Measurements from ENCODE around the gene SH3TC1.

SH3TC1 gene

GRCh38 chr4:8244001-8244757 lies 45.1 kb downstream of the SH3TC1 start:
- no peak for DNase-seq (ENCODE audit: low read depth)

DNA sequence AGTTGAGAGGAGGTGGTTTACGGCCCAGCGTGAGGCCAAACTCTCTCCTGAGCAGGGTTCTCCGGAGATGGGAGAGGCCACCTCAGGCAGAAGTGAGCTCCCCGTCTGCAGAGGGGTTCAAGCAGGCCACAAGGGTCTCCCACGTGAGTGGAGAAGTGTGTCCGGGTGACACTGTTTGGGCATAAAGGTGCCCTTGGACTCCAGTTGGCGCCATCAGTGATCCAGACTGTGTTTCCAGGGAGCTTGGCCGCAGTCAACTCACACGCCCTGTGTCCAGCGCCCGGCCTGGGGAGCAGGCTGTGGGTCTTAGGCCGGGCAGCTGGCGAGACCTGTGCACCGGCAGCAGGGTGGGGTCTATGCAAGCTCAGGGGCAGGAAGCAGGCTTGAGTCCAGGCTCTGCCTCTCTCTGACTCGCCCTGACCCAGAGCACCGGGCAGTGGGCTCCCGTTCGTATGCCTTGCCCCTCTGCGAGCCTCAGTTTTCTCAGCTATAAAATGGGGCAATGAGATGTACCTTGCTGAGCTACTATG lies 45.9 kb downstream of the SH3TC1 start:
- no peak for DNase-seq (ENCODE audit: low read depth)

DNA sequence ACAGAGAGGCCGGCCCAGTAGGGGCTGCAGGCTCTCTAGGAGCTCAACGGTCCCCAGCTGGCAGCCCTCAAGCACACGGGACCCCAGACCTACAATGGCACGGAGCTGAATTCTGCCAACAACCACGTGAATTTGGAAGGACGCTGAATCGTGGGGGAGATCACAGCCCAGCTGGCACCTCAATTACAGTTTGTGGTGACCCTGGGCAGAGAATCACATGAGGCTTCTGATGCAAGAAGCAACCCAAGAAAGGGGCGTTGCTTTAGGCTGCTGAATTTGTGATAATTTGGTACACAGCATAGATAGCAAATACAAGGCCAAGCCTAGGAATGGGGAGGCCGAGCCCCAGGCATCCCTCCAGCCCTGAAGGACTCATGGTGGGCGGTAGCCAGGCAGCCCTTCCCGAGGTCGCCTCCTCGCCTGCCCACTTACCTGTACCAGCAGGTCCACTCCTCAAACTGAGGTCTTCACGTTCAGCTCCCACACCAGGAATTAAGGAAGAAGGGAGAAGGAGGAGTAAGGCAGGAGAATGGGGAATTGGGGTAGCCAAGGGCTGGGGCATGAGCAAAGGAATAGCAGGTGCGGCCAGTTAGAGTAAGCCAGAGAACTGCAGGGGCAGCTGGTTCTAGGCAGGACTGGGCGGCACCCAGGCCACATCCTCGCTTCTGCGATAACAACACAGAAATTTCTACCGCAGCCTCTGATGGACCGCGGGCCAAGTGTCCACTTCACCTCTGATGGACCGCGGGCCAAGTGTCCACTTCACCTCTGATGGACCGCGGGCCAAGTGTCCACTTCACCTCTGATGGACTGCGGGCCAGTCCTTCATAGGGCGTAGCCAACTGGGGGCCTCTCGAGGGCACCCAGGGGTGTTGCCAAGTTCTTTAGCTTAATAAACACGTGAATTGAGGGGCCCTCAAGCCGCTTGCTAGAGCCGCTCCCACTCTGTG lies 47.1 kb downstream of the SH3TC1 start:
- no peak for DNase-seq (ENCODE audit: low read depth)

DNA sequence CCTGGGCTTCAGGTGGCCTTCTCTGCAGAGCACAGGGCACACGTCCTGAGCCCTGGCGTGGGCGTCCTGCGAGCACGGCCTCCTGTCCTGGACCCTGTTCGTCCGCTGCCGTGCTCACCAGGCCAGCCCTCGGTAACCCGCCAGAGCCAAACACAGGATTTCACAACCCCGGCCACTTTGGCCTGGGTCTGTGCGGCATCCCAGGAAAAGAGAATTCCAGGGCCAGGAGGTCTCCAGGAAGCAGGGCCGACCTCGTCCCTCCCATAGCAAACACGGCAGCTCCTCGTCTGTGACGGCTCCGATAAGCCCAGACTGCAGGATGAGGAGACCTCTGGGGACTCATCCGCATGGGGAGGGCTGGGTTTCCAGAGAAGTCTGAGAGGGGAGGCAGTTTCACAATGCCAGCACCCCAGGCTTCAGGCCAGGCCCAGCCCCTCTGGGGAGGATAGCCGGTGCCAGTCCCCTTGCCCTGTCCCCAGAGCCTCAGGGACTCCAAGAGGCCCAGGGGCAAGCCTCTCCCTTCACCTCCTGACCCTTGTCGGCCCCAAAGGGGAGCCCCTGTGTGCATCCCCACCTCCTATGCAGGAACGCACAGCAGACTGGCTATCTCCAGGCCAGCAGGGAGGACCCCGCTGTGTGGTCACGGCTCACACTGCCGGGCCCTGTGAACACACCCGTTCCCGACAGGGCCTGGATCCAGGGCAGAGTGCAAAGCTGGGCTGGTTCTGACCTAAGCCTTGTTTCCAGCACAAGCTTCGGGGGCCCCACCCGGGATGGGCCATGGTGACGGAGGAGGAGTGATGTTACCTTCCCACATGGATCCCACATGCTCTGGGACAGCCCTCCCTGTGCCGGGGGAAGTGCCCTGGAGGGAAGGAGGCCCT lies 48.2 kb downstream of the SH3TC1 start:
- peak; percentile 82 for DNase-seq (ENCODE audit: low read depth)

- peak; percentile 96 for DNase-seq (ENCODE audit: low read depth)
Measured at GRCh38 chr4:8248091-8248490, 49.0 kb downstream of the SH3TC1 start.

DNA sequence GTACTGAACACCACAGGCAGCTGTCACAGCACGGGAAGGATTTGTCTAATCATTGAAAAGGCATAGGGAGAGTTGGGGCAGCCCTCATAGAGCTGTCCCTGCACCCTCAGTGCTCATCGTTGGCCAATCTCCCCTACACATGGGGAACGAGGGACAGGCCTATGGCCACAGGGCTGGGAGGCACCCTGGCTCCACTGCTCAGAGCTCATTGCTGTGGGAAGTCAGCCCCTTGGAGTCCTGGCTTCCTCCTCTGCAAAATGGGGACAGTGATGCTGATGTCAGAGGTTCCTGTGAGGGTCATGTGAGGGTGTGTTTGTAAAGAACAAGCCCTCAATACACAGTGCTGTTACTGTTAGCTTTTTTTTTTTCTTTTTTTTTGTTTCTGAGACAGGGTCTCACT lies 51.1 kb downstream of the SH3TC1 start:
- DNase-seq (ENCODE audit: low read depth): no peak

DNA sequence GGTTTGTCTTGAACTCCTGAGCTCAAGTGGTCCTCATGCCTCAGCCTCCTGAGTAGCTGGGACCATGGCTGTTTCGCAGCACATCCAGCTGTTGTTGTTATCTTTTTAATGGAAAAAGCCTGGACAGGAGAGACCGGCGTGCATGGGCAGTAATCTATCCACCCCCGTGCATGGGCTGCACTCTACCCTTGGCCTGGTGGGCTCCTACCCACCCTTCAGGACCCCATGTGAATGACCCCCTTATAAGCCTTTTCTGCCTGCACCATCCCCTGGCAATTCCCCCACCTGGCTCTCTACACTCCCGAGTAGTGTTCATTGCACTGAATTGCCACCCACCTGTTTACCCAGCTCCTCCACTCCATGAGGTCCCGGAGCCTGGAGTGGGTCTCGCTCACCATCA lies 51.5 kb downstream of the SH3TC1 start:
- no peak for DNase-seq (ENCODE audit: low read depth)

- DNase-seq (ENCODE audit: low read depth): peak; percentile 52
Measured at GRCh38 chr4:8251110-8251883, 52.2 kb downstream of the SH3TC1 start.

GRCh38 chr4:8252301-8253173 lies 53.4 kb downstream of the SH3TC1 start:
- DNase-seq (ENCODE audit: low read depth): peak; percentile 96

DNA sequence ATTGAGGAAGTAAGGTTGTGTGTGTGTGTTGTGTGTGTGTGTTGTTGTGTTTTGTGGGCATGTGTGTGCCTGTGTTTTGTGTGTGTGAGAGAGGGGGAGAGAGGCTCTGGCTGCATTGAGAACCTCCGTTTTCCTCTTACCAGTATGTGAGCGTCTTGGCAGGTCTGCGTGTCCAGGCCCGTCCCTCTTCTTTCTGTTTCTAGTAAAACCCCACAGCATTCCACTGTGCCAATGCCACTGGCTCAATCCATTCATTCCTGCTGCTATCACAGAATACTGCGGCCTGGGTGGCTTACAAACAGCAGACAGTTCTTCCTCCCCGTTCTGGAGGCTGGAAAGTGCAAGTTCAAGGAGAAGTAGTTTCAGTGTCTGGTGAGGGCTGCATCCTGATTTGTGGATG lies 55.0 kb downstream of the SH3TC1 start:
- DNase-seq (ENCODE audit: low read depth): no peak

DNA sequence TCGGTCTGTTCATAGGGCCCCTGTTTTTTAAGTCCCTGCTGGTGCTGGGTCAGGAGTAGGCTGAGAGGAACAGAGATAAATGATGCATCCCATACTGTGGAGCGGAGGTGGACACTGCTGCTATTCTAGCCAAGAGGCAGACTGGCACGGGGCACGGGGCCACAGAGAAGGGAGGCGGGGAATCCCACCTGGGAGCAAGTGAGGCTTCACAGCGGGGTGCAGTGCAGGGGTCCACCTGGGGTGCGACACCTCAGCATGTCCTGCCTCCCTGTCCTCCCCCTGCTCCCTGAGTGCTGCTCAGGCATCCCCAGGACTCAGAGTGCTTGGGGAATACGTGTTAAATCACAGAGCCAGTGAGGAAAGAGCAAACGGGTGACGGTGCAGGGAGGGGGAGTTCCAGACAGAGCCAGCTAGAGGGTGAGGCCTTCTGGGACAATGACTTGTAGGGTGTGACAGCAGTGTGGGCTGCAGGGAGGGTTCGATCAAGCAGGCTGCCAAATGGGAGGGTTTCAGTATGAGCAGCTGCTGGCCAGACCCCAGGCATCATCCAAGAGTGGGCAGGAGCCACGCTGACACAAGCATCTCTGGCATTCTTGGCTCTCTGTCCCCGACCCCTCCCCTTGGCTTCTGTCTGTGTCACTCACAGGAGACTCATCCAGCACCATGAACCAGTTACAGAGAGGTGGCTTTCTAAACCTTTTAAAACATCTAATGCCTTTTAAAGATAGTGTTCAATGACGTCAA lies 56.8 kb downstream of the SH3TC1 start:
- DNase-seq (ENCODE audit: low read depth): no peak

GRCh38 chr4:8257854-8258253 lies 58.8 kb downstream of the SH3TC1 start:
- no peak for DNase-seq (ENCODE audit: low read depth)

DNA sequence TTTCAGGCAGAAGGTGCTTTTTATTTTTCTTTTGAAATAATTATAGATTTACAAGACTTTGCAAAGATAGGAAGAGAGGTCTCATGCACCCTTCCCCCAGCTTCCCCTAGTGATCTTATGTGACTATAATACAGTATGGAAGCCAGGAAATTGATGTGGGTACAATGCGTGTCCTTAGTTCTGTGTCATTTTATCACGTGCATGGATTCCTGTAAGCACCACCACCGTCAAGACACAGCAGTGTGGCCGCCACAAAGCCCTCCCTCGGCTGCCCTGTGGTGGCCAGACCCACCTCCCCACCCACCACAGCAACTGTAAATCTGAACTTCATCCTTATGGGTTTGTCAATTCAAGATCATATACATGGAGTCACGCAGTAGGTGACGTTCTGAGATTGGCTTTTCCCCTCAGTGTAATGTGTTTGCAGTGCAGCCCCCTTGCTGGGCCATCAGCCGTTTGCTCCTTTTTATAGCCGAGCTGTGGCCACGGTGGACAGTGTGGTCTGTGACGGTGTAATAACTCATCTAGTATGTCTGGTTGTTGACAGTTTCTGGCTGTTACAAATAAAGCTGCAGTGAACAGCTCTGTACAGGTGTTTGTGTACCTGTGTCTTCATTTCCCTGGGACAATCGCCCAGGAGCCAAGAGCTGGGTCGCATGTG lies 59.6 kb downstream of the SH3TC1 start:
- DNase-seq (ENCODE audit: low read depth): no peak

DNA sequence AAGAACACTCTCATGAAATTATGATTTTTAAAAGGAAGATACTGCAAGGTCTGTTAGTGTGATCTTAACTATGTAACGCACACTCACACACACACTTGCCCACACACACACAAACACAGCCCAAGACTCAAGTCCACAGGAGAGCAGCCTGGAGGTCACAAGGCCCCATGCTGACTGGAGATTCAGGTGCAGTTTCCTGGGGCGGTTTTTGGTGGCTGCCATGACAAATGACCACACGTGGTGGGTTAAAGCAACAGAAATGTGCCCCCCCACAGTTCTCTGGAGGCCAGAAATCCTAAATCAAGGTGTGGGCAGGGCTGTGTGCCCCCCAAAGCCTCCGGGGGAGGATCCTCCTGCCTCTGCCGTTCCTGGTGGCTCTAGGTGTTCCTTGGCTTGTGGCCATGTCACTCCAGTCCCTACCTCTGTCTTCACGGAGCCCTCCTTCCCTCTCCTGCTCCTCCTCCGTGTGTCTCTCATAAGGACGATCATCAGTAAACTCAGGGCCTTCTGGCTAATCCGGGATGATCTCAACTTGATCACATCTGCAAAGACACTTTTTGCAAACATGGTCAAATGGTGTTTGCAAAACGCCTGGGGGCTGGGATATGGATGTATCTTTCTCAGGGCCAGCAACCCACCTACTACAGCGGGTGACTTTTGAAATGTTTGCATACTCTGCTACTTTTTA lies 60.8 kb downstream of the SH3TC1 start:
- no peak for DNase-seq (ENCODE audit: low read depth)

DNA sequence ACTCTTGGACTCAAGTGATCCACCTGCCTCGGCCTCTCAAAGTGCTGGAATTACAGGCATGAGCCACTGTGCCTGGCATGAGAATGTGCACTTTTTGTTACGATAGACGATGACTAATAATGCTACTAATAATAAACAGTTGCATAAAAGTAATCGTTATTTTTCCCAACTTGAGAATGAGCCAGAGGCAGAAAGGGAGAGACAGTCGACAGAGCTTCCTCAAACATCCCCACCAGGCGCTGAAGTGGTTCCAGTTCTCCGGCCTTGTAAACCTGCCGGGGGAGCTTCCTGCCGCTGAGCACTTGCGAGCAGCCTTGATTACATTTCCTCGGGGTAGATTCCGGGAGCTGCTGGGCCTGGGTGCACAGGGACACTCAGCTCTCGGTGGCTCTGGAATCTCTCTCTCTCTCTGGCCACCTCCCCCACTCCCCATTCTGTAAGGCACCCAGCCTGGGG lies 61.6 kb downstream of the SH3TC1 start:
- DNase-seq (ENCODE audit: low read depth): peak; percentile 96

GRCh38 chr4:8261851-8262535 lies 62.9 kb downstream of the SH3TC1 start:
- DNase-seq (ENCODE audit: low read depth): peak; percentile 93

DNA sequence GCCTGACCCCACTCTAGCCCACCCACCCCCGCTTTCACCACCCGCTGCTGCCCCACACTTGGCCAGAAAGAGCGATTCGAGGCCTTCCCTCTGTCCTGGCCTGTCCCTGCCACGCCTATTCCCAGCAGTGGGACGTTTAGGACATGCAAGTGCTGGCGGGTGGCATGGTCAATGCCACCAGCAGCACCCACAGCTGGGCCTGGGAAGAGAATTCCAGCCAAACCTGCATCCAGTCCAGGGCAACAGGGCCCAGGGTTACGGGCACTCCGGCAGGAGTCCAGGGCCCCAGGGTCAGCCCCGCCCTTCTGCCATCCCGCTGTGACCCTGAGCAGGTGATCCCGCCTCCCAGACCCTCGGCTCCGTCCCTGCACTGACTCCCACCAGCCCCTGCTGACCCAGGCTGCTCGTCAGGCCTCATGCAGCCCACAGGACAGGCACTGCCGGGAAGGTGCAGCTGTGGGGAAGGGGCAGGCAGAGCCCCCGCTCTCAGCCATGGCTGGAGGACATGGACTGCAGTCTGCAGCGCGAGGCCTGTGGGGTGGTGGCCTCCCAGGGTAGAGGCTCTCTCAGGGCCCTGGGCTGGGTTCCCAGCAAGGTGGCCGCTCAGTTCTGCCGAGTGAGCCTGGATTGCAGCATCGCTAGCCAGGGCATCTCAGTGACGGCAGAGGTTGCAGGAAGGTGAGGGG lies 63.7 kb downstream of the SH3TC1 start:
- DNase-seq (ENCODE audit: low read depth): no peak

All from amniotic epithelial cell (primary cell).